SK-N-SH treated with all-trans-retinoic acid at 6 μM for 48 hours (cell line): Measurements from ENCODE around the gene MED4.

Source experiments
- TOX ChIP-seq: fragments of 250-450 bp; sonication (Bioruptor Pico); IDR thresholded peaks from 2 replicates; pipeline ENCODE4 v1.8.0; 2021; ENCODE audit warnings: mild to moderate bottlenecking, moderate library complexity, borderline replicate concordance
- ZNF565 ChIP-seq: fragments of 450-650 bp; formaldehyde crosslinking; conservative IDR thresholded peaks from 2 replicates; pipeline ENCODE4 v1.5.0; 2020; ENCODE audit warnings: low read depth, mild to moderate bottlenecking, moderate library complexity

GRCh38 chr13:48123812-48124211 is 28.9 kb upstream of the MED4 start:
- TF ChIP-seq TOX (CRISPR knock-in tag) (no peak), ZNF565 (no peak)
